HG03039 (cell line): Measurements from ENCODE around the gene TNIP1.

Experiments used
- ATAC-seq: cut with Tn5 transposase; IDR thresholded peaks from one replicate; pipeline ENCODE4 v1.9.1; 2021; ENCODE audit warnings: mild to moderate bottlenecking, moderate library complexity; ENCODE audit not compliant: unreplicated experiment

The TNIP1 gene

DNA sequence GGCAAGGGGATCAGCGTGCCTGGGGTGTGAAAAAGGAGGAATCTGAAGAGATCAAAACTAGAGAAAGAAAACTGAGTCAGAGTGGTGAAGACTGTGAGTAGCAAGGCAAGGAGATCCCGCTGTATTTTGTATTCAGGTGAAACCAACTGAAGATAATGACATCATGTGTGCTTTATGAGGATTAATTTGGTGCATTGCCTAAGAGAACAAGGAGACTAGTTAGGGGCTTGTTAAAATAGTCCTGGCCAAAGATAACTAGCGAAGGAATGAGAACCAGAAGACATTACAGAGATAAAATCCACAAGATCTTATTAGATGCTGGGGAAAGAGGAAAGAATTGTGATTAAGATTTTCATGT, 77.4 kb downstream of the TNIP1 start:
- ATAC-seq, result no peak

DNA sequence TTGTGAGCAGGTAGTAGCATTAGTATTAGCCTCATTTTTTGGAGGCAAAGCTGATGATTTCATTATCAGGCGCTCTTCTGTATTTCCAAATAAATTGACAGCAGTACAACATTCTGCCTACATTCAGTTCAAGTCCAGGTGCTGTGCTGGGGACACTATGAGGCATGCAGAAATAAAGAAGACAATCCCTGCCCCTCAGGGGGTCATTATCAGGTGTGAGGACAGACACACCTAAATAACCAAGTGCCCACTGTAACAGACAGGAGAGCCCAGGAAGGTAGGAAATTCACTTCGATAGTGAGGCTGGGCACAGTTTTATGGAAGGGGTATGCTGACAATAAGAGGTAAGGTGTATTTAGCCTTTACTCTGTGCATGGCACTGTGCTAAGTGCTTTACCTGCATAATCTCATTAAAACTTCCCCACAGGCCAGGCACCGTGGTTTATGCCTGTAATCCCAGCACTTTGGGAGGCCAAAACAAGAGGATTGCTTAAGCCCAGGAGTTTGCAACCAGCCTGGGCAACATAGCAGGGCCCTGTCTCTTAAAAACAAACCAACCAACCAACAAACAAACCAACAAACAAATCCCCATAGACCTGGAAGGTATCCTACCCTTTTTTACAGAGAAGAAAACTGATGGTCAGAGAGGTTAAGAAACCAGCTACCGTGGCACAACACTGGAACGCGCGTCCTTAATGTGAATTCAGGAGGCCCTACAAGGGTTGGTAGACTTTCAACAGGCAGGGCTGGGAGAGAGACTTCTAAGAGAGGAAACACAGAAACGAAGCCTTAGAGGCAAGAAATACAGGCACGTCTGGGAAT, 77.9 kb downstream of the TNIP1 start:
- ATAC-seq, result no peak

DNA sequence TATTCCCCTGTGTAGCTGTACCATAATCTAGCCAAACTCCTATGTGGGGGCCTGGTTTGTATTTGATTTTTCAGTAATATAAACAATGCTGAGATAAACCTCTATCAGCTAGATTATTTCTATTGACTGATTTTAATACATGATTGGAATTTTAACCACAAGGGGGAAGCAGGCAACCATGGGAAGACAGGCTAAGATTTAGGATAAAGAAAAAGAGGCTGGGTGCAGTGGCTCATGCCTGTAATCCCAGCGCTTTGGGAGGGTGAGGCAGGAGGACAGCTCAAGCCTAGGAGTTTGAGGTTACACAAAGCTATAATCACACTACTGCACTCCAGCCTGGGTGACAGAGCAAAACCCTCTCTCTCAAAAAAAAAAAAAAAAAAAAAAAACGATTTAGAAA, 78.6 kb downstream of the TNIP1 start:
- no peak for ATAC-seq

DNA sequence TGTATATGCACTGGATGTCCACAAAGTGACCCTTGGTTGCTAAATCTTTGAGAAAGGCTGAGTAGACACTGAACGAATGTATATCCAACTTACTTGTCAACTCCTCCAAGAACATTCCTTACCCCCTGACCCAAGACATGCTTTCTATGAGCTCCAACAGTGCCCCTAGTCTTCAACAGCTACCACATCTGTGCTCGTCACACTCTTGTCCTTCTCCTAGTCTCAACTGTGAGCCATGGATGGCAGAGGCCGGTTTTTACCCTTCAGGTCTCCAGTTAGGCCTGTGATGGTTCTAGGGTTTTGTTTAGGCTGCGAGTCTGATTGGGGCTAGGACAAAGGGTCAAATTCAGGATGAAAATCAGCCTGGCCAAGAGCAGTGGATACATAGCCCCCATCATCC, 79.4 kb downstream of the TNIP1 start:
- no peak for ATAC-seq

GRCh38 chr5:150999704-151000442, 81.0 kb downstream of the TNIP1 start:
- no peak for ATAC-seq

DNA sequence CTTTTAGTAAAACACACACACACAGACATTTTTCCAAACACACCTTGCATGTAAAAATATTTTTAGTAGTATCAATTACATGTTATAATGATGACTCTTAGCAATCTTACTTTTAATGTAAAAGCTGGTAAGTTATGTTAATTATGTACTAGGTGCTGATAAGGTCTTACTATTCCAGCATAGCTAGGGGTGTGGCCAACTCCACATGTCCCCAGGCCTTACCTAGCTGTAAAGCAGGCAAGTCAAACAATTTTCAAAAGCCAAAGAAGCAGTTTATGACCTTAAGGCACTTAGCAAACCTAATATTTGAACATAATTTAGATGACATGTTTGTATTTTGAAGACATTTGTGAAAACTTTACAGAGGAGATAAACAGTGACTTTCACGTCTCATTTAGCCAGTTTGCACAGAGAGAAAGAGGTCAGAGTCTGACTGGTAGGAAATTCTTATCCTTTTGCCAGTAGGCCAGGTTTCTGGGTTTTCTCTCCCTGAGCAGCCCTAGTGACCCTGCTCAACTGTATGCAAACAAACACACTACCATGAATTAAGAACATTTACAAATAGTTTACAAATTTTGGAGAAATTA, 86.9 kb downstream of the TNIP1 start:
- ATAC-seq, result no peak

GRCh38 chr5:150993422-150993821, 87.4 kb downstream of the TNIP1 start:
- no peak for ATAC-seq

DNA sequence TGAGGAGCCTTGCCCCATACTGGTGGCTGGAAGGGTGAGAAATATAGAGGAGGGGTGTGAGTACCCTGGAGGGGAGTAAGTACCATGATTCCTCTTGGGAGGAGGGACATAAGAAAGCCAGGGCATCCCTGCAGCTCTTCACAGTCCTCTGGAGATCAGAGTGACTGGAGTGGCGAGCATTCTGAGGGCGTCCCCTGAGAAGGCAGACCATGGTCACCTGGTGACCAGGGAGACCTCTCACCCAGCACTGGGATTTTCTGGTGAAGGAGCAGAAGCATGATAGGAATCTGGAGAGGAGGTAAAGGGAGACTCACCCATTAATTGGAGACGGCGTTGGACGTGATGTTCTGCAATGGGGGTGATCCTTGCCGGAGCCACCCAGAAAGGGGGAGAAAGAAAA, 88.1 kb downstream of the TNIP1 start:
- ATAC-seq, result no peak

DNA sequence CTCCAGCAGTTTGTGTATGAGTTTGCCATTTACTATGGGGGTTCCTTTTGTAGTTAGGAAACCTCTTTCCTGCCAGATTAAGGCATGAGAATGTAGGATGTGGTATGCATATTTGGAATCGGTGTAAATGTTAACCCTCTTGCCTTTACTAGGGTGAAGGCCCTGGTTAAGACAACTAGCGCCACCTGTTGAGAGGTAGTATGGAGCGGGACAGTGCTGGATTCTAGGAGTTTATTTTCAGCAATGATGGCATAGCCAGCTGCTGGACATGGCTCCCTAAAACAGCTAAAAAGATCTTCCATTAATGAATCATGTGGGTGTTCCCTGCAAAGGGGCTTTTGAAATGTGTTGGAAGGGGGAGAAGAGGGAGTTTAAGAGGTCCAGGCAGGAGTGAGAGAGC, 91.1 kb downstream of the TNIP1 start:
- no peak for ATAC-seq

DNA sequence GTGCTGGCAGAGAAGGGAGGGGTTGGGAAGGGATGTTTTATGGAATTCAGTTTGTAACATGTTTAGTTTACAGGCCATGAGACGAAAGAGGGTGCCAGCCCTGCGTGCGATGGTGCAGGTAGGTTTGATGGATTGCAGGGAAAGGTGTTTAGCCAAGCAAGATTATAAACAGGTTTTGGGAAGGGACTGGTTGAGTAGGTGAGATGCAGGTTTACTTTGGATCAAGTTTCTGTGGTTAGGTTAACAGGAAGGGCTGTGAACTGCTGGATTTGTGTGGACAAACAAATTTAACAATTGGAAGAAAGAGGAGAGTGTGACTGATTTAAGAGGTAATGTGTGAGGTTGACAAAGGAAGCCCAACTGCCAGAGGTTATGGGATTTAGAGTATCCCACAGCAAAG, 93.1 kb downstream of the TNIP1 start:
- no peak for ATAC-seq
